Measurements from ENCODE around the gene EPHA6.

EPHA6 gene

DNA sequence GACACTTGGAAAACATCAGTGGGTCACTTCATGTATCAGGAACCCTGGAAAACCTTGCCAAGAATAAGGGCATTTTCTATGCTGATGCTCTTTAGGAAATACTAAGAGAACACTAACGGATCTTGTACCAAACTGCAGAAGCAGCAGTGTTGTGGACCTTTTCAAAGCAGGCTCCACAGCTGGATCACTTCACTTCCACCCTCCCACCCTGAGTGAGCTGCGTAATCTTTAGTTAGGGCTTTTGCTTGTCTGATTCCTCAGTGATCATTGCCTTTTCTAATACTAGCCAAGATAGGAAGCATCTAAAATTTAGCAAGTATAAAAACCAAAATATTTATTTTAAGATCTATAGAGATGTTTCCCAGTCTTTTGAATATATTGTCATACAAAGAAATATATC, 229.0 kb downstream of the EPHA6 start:
- no peak for DNase-seq (ENCODE audit: low read depth)
- TF ChIP-seq, protein P1, sequence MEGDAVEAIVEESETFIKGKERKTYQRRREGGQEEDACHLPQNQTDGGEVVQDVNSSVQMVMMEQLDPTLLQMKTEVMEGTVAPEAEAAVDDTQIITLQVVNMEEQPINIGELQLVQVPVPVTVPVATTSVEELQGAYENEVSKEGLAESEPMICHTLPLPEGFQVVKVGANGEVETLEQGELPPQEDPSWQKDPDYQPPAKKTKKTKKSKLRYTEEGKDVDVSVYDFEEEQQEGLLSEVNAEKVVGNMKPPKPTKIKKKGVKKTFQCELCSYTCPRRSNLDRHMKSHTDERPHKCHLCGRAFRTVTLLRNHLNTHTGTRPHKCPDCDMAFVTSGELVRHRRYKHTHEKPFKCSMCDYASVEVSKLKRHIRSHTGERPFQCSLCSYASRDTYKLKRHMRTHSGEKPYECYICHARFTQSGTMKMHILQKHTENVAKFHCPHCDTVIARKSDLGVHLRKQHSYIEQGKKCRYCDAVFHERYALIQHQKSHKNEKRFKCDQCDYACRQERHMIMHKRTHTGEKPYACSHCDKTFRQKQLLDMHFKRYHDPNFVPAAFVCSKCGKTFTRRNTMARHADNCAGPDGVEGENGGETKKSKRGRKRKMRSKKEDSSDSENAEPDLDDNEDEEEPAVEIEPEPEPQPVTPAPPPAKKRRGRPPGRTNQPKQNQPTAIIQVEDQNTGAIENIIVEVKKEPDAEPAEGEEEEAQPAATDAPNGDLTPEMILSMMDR (IDR thresholded peaks at IDR 0.05; ENCODE audit: low read length, missing control alignments), result no peak
- H3K4me3 ChIP-seq (replicated peaks; ENCODE audit: low read depth, low read length), result no peak overlapping the region

DNA sequence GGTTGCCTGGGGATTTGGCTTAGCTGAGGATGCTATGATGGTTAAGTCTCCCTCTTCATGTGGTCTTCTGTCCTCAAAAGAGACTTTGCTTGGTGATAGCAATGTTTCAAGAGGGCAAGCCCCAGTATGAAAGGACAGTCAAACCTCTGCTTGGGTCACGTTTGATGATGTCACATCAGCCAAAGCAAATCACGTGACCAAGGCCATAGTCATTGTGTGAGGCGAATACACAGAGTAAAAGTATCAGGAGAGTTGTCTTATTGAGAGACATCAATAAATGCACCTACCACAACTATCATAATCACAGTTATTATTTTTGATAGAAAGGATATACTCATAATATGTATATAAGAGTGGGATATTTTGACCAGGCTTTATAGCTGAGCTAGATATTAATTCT, 243.0 kb downstream of the EPHA6 start:
- no peak for DNase-seq (ENCODE audit: low read depth)
- TF ChIP-seq, protein P1 (IDR thresholded peaks at IDR 0.05; ENCODE audit: low read length, missing control alignments), result no peak
- H3K4me3 ChIP-seq (replicated peaks; ENCODE audit: low read depth, low read length), result no peak overlapping the region

DNA sequence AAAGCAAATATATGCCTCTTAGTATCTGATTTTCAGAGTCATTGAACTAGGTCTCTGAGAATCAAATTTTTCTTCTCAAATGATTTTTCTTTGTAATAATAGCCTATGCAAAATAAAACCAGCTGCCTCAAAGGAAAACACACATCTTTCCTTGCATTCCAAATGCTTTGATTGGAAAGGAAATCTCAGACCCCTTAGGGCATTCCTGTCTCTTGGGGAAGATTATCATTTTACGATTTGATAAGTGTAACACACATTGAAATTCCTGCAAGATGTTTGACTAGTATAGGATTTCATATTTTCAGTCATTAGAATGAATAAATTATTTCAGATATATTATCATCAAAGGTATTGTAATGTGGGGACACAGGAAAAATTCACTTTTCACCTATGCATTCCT, 244.8 kb downstream of the EPHA6 start:
- TF ChIP-seq, protein P1 (IDR thresholded peaks at IDR 0.05; ENCODE audit: low read length, missing control alignments), result no peak
- no peak overlapping the region for H3K4me3 ChIP-seq (replicated peaks; ENCODE audit: low read depth, low read length)
- no peak for DNase-seq (ENCODE audit: low read depth)

DNA sequence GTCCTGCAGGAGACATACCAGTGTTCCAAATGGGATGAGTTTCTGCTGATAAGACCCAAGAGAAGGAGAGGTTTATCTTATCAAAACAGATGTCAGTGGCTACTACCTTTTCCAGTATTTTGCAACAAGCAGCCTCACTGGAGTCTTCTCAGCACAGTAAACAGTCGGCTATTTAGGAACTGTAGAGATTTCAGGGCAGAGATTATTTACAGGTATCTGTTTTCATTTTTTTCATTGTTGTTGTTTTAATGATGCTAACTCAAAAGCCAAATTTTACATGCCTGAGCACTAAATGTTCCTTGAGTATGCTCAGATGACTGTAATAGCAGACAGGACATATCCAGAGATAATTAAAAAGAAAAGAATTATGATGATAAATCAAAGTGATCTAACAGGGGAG, 252.1 kb downstream of the EPHA6 start:
- no peak for DNase-seq (ENCODE audit: low read depth)
- TF ChIP-seq, protein P1 (IDR thresholded peaks at IDR 0.05; ENCODE audit: low read length, missing control alignments), result no peak
- H3K4me3 ChIP-seq (replicated peaks; ENCODE audit: low read depth, low read length), result no peak overlapping the region

DNA sequence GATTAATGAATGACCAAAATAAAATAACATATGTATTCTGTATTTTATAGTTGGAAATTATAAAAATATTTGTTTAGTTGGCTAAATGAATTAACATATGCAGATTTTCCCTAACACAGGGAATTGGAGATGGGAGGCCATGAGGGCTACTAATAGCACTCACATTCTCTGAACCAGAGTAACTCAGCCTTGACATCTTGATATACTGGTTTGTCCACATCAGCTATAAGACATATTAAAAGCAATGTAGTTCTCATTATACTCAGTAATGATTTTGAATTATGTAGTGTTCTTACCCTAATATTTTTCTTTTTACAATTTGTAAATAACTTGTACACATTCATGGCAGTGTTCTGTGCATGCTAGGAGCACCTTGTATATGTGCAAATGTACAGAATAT, 255.9 kb downstream of the EPHA6 start:
- DNase-seq (ENCODE audit: low read depth), result no peak
- no peak overlapping the region for H3K4me3 ChIP-seq (replicated peaks; ENCODE audit: low read depth, low read length)
- TF ChIP-seq, protein P1 (IDR thresholded peaks at IDR 0.05; ENCODE audit: low read length, missing control alignments), result no peak

DNA sequence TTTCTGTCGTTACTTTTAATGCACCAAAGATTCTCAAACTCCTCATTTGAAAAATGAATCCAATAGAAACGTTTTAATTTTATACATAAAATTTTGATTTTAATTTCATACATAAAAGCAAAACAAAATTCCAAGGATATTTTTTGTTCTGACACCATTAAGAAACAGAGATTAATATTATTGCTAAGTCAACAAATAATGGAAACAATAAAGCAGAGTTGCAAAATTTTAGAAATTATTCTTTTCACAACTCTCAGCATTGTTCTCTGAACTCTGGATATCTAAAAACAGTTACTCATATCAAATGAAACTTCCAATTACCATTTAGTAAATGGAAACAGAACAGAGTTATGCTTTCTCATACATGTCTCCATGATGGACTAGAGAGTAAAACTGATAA, 260.2 kb downstream of the EPHA6 start:
- TF ChIP-seq, protein P1 (IDR thresholded peaks at IDR 0.05; ENCODE audit: low read length, missing control alignments), result no peak
- H3K4me3 ChIP-seq (replicated peaks; ENCODE audit: low read depth, low read length), result no peak overlapping the region
- DNase-seq (ENCODE audit: low read depth), result no peak

DNA sequence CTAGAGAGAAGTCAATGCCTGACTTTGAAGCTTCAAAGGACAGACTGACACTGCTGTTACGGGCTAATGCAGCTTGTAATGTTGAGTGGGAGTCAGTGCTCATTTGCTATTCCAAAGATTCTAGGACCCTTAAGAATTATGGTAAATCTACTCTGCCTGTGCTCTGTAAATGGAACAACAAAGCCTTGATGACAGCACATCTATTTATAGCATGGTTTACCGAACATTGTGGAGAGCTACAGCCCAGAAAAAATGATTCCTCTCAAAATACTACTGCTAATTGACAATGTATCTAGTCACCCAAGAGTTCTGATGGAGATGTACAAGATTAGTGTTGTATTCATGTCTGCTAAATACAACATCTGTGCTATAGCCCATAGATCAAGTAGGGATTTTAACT, 262.3 kb downstream of the EPHA6 start:
- no peak for DNase-seq (ENCODE audit: low read depth)
- no peak overlapping the region for H3K4me3 ChIP-seq (replicated peaks; ENCODE audit: low read depth, low read length)
- TF ChIP-seq, protein P1 (IDR thresholded peaks at IDR 0.05; ENCODE audit: low read length, missing control alignments), result no peak

All from fibroblast of pulmonary artery (primary cell).